ENCODE data around the gene VGLL1.

DNA sequence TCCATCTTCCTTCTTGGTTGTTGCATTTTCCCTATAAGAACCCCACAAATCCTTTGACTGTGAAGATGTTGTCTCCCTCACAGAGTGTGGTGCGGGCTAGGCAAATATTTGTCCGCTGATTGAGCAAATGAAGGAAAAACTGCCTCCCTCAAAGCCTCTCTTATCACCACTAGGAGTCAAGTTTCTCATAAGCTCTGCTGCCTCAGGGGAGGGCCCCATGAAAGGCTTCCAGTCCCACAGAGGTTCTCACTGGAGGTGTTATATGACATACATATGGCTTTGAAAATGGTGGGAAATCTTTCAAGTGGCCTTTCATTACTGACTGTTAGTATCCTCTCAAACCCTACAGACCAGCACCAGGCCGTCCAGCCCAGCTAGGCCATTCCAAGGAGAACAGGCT, 9.3 kb downstream of the VGLL1 start:
- TF ChIP-seq EZH2phosphoT487 (IDR thresholded peaks at IDR 0.05; ENCODE audit: insufficient read depth, low read depth) (no peak), EZH2 (IDR thresholded peaks at IDR 0.05; ENCODE audit: insufficient read depth, poor library complexity, severe bottlenecking) (no peak)
